ENCODE measurements around the gene BRD9. TPM values are rescaled to one million over a fixed set of nuclear protein-coding genes. Genes with fewer than 3 reads are reported as not detected.
"Not testable (repeated sequence)": the region's sequence is repeated elsewhere in the genome, so short reads cannot be mapped to it uniquely, and the experiment has no call there.

The BRD9 gene
- 10 to 100 TPM; 10.7 to 16.7 (median 13.8) TPM for total RNA-seq
- long read RNA-seq, partial matches to known transcripts, result 0 of 4 reads
- long read RNA-seq, other reads (novel, unspliced or antisense), result 4 of 4 reads

DNA sequence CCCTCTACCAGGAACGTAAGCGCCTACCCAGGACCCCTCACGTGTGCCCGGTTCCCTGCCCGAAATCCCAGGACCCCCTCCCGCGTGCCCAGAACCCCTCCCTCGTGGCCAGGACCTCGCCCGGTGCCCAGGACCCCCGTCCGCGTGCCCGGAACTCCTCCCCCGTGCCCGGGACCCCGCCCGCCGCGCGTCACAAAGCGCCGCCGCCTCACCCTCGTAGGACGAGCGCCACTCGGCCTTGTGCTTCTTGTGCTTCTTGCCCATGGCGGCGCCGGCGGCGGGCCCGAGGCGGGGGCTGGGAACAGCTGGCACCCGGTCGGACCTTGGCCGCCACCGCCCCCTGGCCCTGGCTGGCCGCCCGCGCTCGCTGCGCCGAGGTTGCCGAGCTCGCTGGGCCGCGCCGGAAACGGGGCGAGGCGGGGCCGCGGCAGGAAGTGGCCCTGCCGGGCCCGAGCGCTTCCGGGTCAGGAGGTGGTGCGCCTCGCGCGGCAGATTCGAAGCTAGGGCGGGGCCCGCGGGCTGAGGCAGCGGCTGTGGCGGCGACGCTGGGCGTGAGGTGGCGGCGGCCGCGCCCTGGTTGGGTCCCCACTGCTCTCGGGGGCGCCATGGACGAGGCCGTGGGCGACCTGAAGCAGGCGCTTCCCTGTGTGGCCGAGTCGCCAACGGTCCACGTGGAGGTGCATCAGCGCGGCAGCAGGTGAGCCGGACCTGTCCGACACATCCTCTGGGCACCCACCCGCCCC, at the start of gene BRD9, which contains the start of gene TRIP13:
TSS of gene BRD9 (minus strand) at position 408 of the 743 bp plus-strand sequence. CDS start at position 264, 144 bp downstream.
TSS of gene TRIP13 (plus strand) at position 491 of the 743 bp plus-strand sequence. CDS start at position 606, 115 bp downstream.
- DNase-seq (peak; percentile 90 to 91 (median 90)), ATAC-seq (peak; percentile 94 to 99 (median 96))
- Histone ChIP-seq H3K4me1 (peaks cover 0 to 9% (median 0%) of the 10 kb centered on the region in 4 donors), H3K27me3 (no peaks in the 10 kb centered on the region), H3K36me3 (peaks cover 5 to 25% (median 13%) of the 10 kb centered on the region in 4 donors), H3K27ac (peak within 1 kb of the TSS; percentile 58 to 82 (median 76)), H3K4me3 (peak within 1 kb of the TSS; percentile 79 to 86 (median 82)), H3K9me3 (no peaks in the 10 kb centered on the region)
- peak; percentile 56 for TF ChIP-seq POLR2A (IDR thresholded peaks at IDR 0.05)
- TF ChIP-seq, protein P1, sequence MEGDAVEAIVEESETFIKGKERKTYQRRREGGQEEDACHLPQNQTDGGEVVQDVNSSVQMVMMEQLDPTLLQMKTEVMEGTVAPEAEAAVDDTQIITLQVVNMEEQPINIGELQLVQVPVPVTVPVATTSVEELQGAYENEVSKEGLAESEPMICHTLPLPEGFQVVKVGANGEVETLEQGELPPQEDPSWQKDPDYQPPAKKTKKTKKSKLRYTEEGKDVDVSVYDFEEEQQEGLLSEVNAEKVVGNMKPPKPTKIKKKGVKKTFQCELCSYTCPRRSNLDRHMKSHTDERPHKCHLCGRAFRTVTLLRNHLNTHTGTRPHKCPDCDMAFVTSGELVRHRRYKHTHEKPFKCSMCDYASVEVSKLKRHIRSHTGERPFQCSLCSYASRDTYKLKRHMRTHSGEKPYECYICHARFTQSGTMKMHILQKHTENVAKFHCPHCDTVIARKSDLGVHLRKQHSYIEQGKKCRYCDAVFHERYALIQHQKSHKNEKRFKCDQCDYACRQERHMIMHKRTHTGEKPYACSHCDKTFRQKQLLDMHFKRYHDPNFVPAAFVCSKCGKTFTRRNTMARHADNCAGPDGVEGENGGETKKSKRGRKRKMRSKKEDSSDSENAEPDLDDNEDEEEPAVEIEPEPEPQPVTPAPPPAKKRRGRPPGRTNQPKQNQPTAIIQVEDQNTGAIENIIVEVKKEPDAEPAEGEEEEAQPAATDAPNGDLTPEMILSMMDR (IDR thresholded peaks at IDR 0.05), result peak in 2 of 4 donors; percentile 11 to 24
- under 1% methylated on average over 18 of the region's 91 CpGs for WGBS (ENCODE audit: insufficient coverage, low coverage, low lambda C conversion rate, missing lambda C conversion rate)
- intact Hi-C loops (cut with DNase I), result no loop called here

DNA sequence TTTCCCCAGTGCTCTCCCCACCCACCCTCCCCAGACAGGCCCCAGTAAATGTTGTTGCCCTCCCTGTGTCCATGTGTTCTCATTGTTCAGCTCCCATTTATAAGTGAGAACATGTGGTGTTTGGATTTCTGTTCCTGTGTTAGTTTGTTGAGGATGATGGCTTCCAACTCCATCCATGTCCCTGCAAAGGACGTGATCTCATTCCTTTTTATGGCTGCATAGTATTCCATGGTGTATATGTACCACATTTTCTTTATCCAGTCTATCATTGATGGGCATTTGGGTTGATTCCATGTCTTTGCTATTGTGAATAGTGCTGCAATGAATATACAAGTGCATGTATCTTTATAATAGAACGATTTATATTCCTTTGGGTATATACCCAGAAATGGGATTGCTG, 48.1 kb upstream of the BRD9 start:
- DNase-seq; H3K27me3 ChIP-seq; H3K4me1 ChIP-seq; H3K4me3 ChIP-seq; ATAC-seq; H3K27ac ChIP-seq; intact Hi-C loops (cut with DNase I); H3K9me3 ChIP-seq; H3K36me3 ChIP-seq: not testable (repeated sequence)
- WGBS (ENCODE audit: insufficient coverage, low coverage, low lambda C conversion rate, missing lambda C conversion rate), result 46% methylated on average over 2 of the region's 2 CpGs

DNA sequence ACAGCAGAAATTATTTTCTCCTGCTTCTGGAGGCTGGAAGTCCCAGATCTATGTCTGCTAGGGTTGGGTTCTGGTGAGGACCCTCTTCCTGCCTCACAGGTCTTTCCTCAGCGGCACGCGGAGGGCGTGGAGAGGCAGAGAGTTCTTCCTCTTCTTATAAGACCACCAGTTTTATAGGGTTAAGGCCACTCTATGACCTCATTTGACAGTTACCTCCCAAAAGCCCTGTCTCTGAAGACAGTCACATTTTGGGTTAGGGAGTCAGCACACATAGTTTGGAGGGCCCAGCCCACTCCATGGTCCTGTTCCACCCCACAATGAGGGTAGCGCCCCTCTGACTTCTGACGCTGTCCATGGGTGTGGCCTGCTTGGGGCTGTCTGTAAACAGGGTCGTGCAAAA, 46.8 kb upstream of the BRD9 start:
- 77% methylated on average over 6 of the region's 7 CpGs for WGBS (ENCODE audit: insufficient coverage, low coverage, low lambda C conversion rate, missing lambda C conversion rate)
- TF ChIP-seq, protein P1 (IDR thresholded peaks at IDR 0.05), result no peak
- TF ChIP-seq POLR2A (IDR thresholded peaks at IDR 0.05), result no peak
- H3K4me1 ChIP-seq, result no peaks in the 10 kb centered on the region
- H3K27ac ChIP-seq, result no peak overlapping the region
- H3K9me3 ChIP-seq, result no peaks in the 10 kb centered on the region
- H3K4me3 ChIP-seq, result no peak overlapping the region
- ATAC-seq (no peak), DNase-seq (peak in 1 of 3 donors; percentile 8)
- intact Hi-C loops (cut with DNase I), result loop anchor here (5.0 to 10.0 kb wide), 2 partner anchors 205 to 228 kb away; no protein-coding TSS in a partner anchor
- no peaks in the 10 kb centered on the region for H3K36me3 ChIP-seq
- no peaks in the 10 kb centered on the region for H3K27me3 ChIP-seq

DNA sequence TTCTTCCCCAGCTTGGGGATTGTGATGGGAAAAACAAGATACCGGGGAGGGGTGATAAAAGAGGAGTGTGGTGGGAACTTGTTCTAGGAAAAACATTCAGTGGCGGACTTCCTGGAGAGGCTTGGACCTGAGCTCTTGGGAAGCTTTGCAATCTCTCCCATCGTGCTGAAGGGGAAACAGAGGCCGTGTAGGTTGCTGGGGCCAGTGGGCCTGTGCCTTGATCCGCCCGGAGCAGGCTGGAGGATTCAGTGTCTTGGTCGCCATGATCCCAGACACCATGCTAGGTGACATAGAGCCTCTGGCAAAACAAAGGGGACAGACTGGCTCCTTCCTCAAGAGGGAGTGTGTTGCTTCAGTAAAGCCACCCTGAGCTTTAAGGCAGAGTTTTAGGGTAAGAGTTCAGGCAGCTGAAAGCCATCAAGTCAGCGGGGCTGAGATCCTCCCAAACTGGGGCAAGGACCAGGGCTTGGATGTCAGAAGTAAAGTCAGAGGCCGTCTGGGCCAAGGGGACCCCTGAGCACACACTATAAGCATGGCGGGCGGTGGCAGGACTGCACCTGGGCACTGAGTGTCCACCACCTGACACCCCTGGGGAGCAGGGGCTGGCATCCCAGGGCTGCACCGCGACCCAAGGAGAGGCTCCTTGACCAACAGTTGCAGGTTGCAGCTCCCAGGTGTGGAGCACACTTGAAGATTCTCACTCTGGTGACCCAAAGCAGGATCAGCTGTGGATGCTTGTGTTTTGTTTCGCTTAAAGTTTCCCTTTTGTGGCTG, 44.7 kb upstream of the BRD9 start:
- peak in 2 of 3 donors; percentile 26 to 32 for DNase-seq
- TF ChIP-seq, protein P1 (IDR thresholded peaks at IDR 0.05), result no peak
- TF ChIP-seq POLR2A (IDR thresholded peaks at IDR 0.05), result no peak
- Histone ChIP-seq H3K4me3 (no peak overlapping the region), H3K9me3 (no peaks in the 10 kb centered on the region), H3K4me1 (no peaks in the 10 kb centered on the region), H3K36me3 (no peaks in the 10 kb centered on the region), H3K27me3 (no peaks in the 10 kb centered on the region), H3K27ac (no peak overlapping the region)
- intact Hi-C loops (cut with DNase I), result loop anchor here (5.0 to 10.0 kb wide), 2 partner anchors 207 to 230 kb away; no protein-coding TSS in a partner anchor
- peak in 1 of 4 donors; percentile 41 for ATAC-seq
- WGBS (ENCODE audit: insufficient coverage, low coverage, low lambda C conversion rate, missing lambda C conversion rate), result 63% methylated on average over 4 of the region's 14 CpGs

Data from right lobe of liver (tissue), 6 donors.